ENCODE data around the gene LGALS4.

The LGALS4 gene

DNA sequence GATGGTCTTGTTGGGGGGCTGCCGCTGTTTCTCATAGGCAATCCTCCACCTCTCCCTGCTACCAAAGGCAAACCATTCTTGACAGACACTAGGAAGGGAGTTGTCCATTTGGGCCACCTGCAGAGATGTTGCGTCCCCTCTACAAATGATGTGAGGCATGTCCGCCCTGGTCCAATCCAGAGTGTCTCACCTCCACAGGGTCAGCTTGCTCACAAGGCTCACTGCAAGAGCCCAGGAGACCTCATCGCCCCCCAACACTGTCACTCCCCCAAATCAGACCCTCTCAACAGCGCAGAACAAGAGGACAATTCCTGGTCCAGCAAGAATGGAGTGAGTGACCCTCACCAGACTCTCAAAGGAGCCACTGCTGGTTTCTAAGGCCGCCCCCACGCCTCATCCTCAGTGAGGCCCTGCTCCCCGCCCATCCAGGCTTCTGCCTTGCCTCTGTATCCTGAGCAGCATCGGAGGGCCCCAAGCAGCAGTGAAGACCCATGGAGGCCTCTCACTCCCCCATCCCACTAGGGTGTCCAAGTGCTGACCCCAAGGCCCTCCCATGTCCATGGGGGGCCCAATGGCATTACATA, 30.5 kb upstream of the LGALS4 start:
- no peaks in the 10 kb centered on the region for H3K9me2 ChIP-seq (replicated peaks; ENCODE audit: low read depth, low read length)
- H3K9ac ChIP-seq (ENCODE audit: low read depth, low read length, poor library complexity, severe bottlenecking), result no peak overlapping the region
- peaks cover 96% of the 10 kb centered on the region for H3K36me3 ChIP-seq (ENCODE audit: insufficient read depth, low read length)
- TF ChIP-seq, protein P1, sequence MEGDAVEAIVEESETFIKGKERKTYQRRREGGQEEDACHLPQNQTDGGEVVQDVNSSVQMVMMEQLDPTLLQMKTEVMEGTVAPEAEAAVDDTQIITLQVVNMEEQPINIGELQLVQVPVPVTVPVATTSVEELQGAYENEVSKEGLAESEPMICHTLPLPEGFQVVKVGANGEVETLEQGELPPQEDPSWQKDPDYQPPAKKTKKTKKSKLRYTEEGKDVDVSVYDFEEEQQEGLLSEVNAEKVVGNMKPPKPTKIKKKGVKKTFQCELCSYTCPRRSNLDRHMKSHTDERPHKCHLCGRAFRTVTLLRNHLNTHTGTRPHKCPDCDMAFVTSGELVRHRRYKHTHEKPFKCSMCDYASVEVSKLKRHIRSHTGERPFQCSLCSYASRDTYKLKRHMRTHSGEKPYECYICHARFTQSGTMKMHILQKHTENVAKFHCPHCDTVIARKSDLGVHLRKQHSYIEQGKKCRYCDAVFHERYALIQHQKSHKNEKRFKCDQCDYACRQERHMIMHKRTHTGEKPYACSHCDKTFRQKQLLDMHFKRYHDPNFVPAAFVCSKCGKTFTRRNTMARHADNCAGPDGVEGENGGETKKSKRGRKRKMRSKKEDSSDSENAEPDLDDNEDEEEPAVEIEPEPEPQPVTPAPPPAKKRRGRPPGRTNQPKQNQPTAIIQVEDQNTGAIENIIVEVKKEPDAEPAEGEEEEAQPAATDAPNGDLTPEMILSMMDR (conservative IDR thresholded peaks at IDR 0.05; ENCODE audit: low read length), result no peak
- TF ChIP-seq EZH2phosphoT487 (IDR thresholded peaks at IDR 0.05; ENCODE audit: borderline replicate concordance), result no peak
- no peaks in the 10 kb centered on the region for H3K9me3 ChIP-seq (ENCODE audit: insufficient read depth, low read depth, low read length)
- peaks cover 94% of the 10 kb centered on the region for H3K79me2 ChIP-seq (ENCODE audit: insufficient read depth, low read length)
- H2AFZ ChIP-seq (ENCODE audit: low read length), result no peak overlapping the region
- H3F3A ChIP-seq (ENCODE audit: low read depth), result no peaks in the 10 kb centered on the region
- peaks cover 96% of the 10 kb centered on the region for H4K20me1 ChIP-seq (ENCODE audit: insufficient read depth, low read length, poor library complexity, severe bottlenecking)
- no peaks in the 10 kb centered on the region for H3K27me3 ChIP-seq (ENCODE audit: insufficient read depth, low read length, poor library complexity, severe bottlenecking)
- H3K4me3 ChIP-seq (ENCODE audit: low read length, poor library complexity, severe bottlenecking), result peak overlapping the region; percentile 15
- peak overlapping the region; percentile 82 for H3K4me2 ChIP-seq (ENCODE audit: low read depth, low read length, poor library complexity, severe bottlenecking)
- H3K4me1 ChIP-seq (ENCODE audit: insufficient read depth, low read length, poor library complexity, severe bottlenecking), result peaks cover 62% of the 10 kb centered on the region

DNA sequence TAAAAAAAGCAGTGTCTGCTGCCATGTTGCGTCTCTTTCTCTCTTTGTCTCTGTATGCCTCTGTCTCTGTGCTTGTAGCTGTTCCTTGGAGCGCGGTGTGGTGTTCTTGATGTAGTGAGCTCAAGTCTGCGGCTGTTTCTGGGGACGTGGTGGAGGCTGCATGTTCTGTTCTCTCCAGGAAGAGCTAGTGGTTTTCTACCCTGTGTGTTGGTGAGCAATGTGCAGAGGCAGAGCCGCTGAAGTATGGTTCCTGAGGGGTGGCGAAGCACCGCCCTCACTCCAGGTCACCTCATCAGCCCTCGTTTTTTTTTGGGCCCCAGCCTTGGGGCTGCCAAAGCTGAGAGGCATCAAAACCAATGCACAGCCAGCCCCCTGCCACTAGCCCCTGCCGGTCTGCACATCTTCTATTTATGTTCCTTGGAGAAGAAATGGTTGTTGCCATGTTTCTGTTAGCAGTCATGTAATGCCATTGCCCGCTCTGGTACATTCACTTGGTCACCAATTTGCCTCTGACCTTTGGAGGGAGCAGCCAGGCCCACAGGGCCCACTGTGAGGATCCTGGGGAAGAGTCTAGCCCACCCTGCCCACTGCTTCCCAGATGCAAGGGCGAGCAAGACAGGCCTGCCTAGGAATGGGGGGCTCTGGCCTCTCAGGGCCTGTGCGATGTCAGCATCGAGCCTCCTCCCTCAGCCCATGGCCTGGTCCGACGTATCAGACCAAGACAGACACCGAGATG, 29.9 kb upstream of the LGALS4 start:
- peaks cover 90% of the 10 kb centered on the region for H4K20me1 ChIP-seq (ENCODE audit: insufficient read depth, low read length, poor library complexity, severe bottlenecking)
- no peaks in the 10 kb centered on the region for H3F3A ChIP-seq (ENCODE audit: low read depth)
- H3K4me2 ChIP-seq (ENCODE audit: low read depth, low read length, poor library complexity, severe bottlenecking), result peak overlapping the region; percentile 82
- no peak overlapping the region for H3K9ac ChIP-seq (ENCODE audit: low read depth, low read length, poor library complexity, severe bottlenecking)
- no peak overlapping the region for H3K4me3 ChIP-seq (ENCODE audit: low read length, poor library complexity, severe bottlenecking)
- no peaks in the 10 kb centered on the region for H3K27me3 ChIP-seq (ENCODE audit: insufficient read depth, low read length, poor library complexity, severe bottlenecking)
- peaks cover 88% of the 10 kb centered on the region for H3K79me2 ChIP-seq (ENCODE audit: insufficient read depth, low read length)
- H3K9me2 ChIP-seq (replicated peaks; ENCODE audit: low read depth, low read length), result no peaks in the 10 kb centered on the region
- peaks cover 58% of the 10 kb centered on the region for H3K4me1 ChIP-seq (ENCODE audit: insufficient read depth, low read length, poor library complexity, severe bottlenecking)
- no peak overlapping the region for H2AFZ ChIP-seq (ENCODE audit: low read length)
- no peak for TF ChIP-seq EZH2phosphoT487 (IDR thresholded peaks at IDR 0.05; ENCODE audit: borderline replicate concordance)
- TF ChIP-seq, protein P1 (conservative IDR thresholded peaks at IDR 0.05; ENCODE audit: low read length), result no peak
- H3K9me3 ChIP-seq (ENCODE audit: insufficient read depth, low read depth, low read length), result no peaks in the 10 kb centered on the region
- peaks cover 100% of the 10 kb centered on the region for H3K36me3 ChIP-seq (ENCODE audit: insufficient read depth, low read length)

DNA sequence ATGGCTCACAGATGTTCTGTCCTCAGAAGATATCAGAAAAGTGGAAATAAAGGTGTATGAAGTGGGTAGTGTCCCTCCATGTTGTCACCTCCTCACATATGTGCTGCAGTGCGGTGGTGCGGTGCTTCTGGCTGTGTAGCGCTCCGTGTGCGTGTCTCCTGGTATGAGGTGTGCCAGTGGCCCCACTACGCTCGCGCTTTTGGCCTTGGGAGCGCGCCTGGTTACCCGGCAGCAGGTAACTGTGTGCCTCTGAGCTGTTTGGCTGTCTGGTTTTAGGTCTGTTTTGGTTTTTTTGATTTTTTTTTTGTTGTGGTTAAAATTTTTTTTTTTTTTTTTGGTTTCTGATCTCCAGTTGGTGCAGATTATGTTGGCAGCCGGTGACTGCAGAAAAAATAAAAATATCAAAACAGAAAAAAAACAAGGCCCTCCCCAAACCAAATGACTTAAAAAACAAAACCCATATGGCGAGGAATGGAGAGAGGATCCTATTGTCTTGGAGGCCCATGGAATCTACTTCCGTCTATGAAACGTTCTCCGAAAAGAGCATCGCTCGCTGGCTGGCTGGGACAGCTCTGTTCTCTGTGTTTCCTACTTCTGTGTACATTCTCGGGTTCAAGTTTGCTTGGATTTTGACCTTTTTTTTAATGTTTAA, 29.2 kb upstream of the LGALS4 start:
- H3K9me2 ChIP-seq (replicated peaks; ENCODE audit: low read depth, low read length), result no peaks in the 10 kb centered on the region
- H3K36me3 ChIP-seq (ENCODE audit: insufficient read depth, low read length), result peaks cover 100% of the 10 kb centered on the region
- peaks cover 86% of the 10 kb centered on the region for H4K20me1 ChIP-seq (ENCODE audit: insufficient read depth, low read length, poor library complexity, severe bottlenecking)
- no peaks in the 10 kb centered on the region for H3K27me3 ChIP-seq (ENCODE audit: insufficient read depth, low read length, poor library complexity, severe bottlenecking)
- peaks cover 3% of the 10 kb centered on the region; the same call in 1 of the 2 replicates for H3F3A ChIP-seq (ENCODE audit: low read depth)
- no peaks in the 10 kb centered on the region for H3K9me3 ChIP-seq (ENCODE audit: insufficient read depth, low read depth, low read length)
- H3K79me2 ChIP-seq (ENCODE audit: insufficient read depth, low read length), result peaks cover 81% of the 10 kb centered on the region
- H2AFZ ChIP-seq (ENCODE audit: low read length), result no peak overlapping the region
- H3K9ac ChIP-seq (ENCODE audit: low read depth, low read length, poor library complexity, severe bottlenecking), result no peak overlapping the region
- H3K4me3 ChIP-seq (ENCODE audit: low read length, poor library complexity, severe bottlenecking), result no peak overlapping the region
- peaks cover 51% of the 10 kb centered on the region for H3K4me1 ChIP-seq (ENCODE audit: insufficient read depth, low read length, poor library complexity, severe bottlenecking)
- H3K4me2 ChIP-seq (ENCODE audit: low read depth, low read length, poor library complexity, severe bottlenecking), result peak overlapping the region; percentile 82
- TF ChIP-seq, protein P1 (conservative IDR thresholded peaks at IDR 0.05; ENCODE audit: low read length), result no peak
- no peak for TF ChIP-seq EZH2phosphoT487 (IDR thresholded peaks at IDR 0.05; ENCODE audit: borderline replicate concordance)
